Suprapubic skin (tissue), 4 donors: ENCODE data around the gene ZNF496. TPM values are rescaled to one million over a fixed set of nuclear protein-coding genes. Genes with fewer than 3 reads are reported as not detected.
"Not testable (repeated sequence)": the region's sequence is repeated elsewhere in the genome, so short reads cannot be mapped to it uniquely, and the experiment has no call there.

Experiments used
- DNase-seq, 2 donors: peaks; one replicate each; pipeline ENCODE4 v3.0.0-alpha.2; 2019; ENCODE audit warnings: low spot score in 2 of 2
- H3K27ac ChIP-seq: fragments of 200-600 bp; sonication (generic); one replicate; pipeline ENCODE4 v1.5.1; 2019
- H3K27me3 ChIP-seq: fragments of 200-600 bp; sonication (generic); one replicate; pipeline ENCODE4 v1.5.1; 2019
- H3K36me3 ChIP-seq: fragments of 200-600 bp; sonication (generic); one replicate; pipeline ENCODE4 v1.5.1; 2019
- H3K4me1 ChIP-seq: fragments of 200-600 bp; sonication (generic); one replicate; pipeline ENCODE4 v1.5.1; 2019
- H3K4me3 ChIP-seq: fragments of 200-600 bp; sonication (generic); one replicate; pipeline ENCODE4 v1.5.1; 2019; ENCODE audit warnings: mild to moderate bottlenecking
- H3K9me3 ChIP-seq: fragments of 200-600 bp; sonication (generic); one replicate; pipeline ENCODE4 v1.5.1; 2019
- EP300 ChIP-seq: sonication (generic); formaldehyde crosslinking; IDR thresholded peaks from one replicate; pipeline ENCODE4 v1.6.1; 2017; ENCODE audit warnings: antibody characterized with exemption
- POLR2A ChIP-seq, 2 donors: fragments of 450-650 bp; IDR thresholded peaks; one replicate each; pipeline ENCODE4 v1.6.1; 2017; ENCODE audit warnings: antibody characterized with exemption in 2 of 2, mild to moderate bottlenecking in 2 of 2, moderate library complexity in 2 of 2
- POLR2AphosphoS5 ChIP-seq, 3 donors: sonication (generic); formaldehyde crosslinking; IDR thresholded peaks; one replicate each; pipeline ENCODE4 v1.6.1; 2017; ENCODE audit warnings: antibody characterized with exemption in 3 of 3
- WGBS: methylation state at CpG from one replicate; pipeline ENCODE4 v1.1.5; 2018; 5-methylcytosine and 5-hydroxymethylcytosine counted together
- total RNA-seq, 4 donors: library from RNA; depleted of rRNA; stranded (reverse); fragments of >200 nt; gene quantifications; one replicate each; pipeline ENCODE4 v1.1.0, GENCODE V29; 2016
- TF ChIP-seq, protein P1 (sequence below), 2 donors: fragments of 200-600 bp in 1 of 2; fragments of 450-650 bp in 1 of 2; sonication (generic) in 1 of 2; IDR thresholded peaks; one replicate each; pipeline ENCODE4 v1.5.1; 2016 to 2019; ENCODE audit warnings: antibody characterized with exemption in 2 of 2, mild to moderate bottlenecking in 1 of 2, moderate library complexity in 1 of 2

The ZNF496 gene
- total RNA-seq, 4 donors from 2014 or later, result 17.5 to 45.7 (median 21.2) TPM

- Histone ChIP-seq H3K27ac (no peak overlapping the region), H3K9me3 (no peaks in the 10 kb centered on the region), H3K4me1 (peaks cover 7% of the 10 kb centered on the region), H3K4me3 (no peak overlapping the region), H3K36me3 (no peaks in the 10 kb centered on the region), H3K27me3 (no peaks in the 10 kb centered on the region)
- no peak for TF ChIP-seq EP300
- no peak for TF ChIP-seq POLR2A (IDR thresholded peaks at IDR 0.05)
- DNase-seq, result no peak
- 39% methylated on average over 7 of the region's 7 CpGs for WGBS
Observed at GRCh38 chr1:247357052-247357780, 25.5 kb upstream of the ZNF496 start.

GRCh38 chr1:247355160-247355559, 23.5 kb upstream of the ZNF496 start:
- 78% methylated on average over 1 of the region's 1 CpG for WGBS
- H3K4me3 ChIP-seq, DNase-seq, H3K27me3 ChIP-seq, H3K4me1 ChIP-seq, H3K36me3 ChIP-seq, H3K27ac ChIP-seq, H3K9me3 ChIP-seq: not testable (repeated sequence)

- no peak for DNase-seq
- peaks cover 4% of the 10 kb centered on the region for H3K27me3 ChIP-seq
- no peak overlapping the region for H3K27ac ChIP-seq
- WGBS, result 96% methylated on average over 3 of the region's 3 CpGs
- H3K9me3 ChIP-seq, result no peaks in the 10 kb centered on the region
- H3K4me3 ChIP-seq, result no peak overlapping the region
- TF ChIP-seq, protein P1, sequence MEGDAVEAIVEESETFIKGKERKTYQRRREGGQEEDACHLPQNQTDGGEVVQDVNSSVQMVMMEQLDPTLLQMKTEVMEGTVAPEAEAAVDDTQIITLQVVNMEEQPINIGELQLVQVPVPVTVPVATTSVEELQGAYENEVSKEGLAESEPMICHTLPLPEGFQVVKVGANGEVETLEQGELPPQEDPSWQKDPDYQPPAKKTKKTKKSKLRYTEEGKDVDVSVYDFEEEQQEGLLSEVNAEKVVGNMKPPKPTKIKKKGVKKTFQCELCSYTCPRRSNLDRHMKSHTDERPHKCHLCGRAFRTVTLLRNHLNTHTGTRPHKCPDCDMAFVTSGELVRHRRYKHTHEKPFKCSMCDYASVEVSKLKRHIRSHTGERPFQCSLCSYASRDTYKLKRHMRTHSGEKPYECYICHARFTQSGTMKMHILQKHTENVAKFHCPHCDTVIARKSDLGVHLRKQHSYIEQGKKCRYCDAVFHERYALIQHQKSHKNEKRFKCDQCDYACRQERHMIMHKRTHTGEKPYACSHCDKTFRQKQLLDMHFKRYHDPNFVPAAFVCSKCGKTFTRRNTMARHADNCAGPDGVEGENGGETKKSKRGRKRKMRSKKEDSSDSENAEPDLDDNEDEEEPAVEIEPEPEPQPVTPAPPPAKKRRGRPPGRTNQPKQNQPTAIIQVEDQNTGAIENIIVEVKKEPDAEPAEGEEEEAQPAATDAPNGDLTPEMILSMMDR (IDR thresholded peaks at IDR 0.05), result no peak
- TF ChIP-seq EP300, result no peak
- TF ChIP-seq POLR2AphosphoS5 (IDR thresholded peaks at IDR 0.05), result no peak
- no peaks in the 10 kb centered on the region for H3K36me3 ChIP-seq
- peaks cover 10% of the 10 kb centered on the region for H3K4me1 ChIP-seq
Observed at GRCh38 chr1:247352175-247352574, 20.5 kb upstream of the ZNF496 start.

DNA sequence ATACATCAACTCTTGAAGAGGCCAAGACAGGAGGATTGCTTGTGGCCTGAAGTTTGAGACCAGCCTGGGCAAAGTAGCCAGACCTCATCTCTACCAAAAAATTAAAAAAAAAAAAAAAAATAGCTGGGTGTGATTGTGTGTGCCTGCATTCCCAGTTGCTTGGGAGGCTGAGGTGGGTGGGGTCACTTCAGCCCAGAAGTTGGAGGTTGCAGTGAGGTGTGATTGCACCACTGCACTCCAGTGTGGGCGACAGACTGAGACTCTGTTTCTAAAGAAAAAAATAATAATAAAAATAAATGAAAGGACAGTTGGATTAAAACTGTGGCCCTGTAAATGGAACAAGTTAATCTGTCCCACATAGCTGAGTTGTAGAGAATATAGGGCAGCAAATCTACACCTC, 18.9 kb upstream of the ZNF496 start:
- no peak overlapping the region for H3K4me3 ChIP-seq
- no peaks in the 10 kb centered on the region for H3K36me3 ChIP-seq
- H3K27ac ChIP-seq, result no peak overlapping the region
- no peaks in the 10 kb centered on the region for H3K9me3 ChIP-seq
- no peak for DNase-seq
- peaks cover 4% of the 10 kb centered on the region for H3K27me3 ChIP-seq
- WGBS, result 74% methylated on average over 1 of the region's 1 CpG
- H3K4me1 ChIP-seq, result peaks cover 7% of the 10 kb centered on the region
- TF ChIP-seq, protein P1 (IDR thresholded peaks at IDR 0.05), result no peak
- TF ChIP-seq POLR2AphosphoS5 (IDR thresholded peaks at IDR 0.05), result no peak
- TF ChIP-seq EP300, result no peak
- TF ChIP-seq POLR2A (IDR thresholded peaks at IDR 0.05), result no peak

DNA sequence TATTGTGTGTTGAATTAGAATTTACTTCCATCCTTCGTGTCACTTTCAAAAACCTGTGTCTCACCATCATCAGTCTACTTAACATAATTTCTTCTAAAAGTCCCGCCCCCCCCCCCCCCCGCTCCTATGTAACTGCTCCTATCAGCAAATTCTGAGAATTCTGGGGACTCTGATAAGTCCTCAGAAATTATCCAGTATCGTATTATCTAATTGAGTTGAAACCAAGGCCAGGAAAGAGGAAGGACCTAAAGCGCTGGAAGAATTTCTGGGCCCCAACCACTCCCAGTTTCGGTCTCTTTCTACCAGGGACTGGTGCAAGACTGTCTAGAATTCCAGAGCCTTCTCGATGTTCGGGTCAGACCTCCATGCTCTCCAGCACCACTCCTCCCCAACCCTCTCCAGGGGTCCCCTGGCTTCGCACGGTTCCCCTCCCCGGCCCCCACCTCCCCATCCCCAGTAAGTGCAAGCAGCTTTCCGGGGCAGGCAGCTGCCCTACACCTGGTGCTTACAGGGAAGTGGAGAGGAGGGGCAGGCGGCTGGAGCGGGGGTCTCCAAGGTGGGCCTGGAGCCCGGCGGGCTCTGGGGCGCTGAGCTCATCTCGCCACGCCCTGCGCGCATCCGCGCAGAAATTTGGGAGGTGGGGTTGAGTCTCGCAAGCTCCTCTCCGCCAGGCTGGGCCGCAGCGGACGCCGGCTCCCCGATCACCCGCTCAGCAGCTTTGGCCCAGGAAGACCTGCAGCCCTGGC, 16.0 kb upstream of the ZNF496 start:
- H3K4me3 ChIP-seq, result peak overlapping the region; percentile 4
- H3K27ac ChIP-seq, result no peak overlapping the region
- WGBS, result 18% methylated on average over 19 of the region's 31 CpGs
- TF ChIP-seq, protein P1 (IDR thresholded peaks at IDR 0.05), result no peak
- TF ChIP-seq EP300 (no peak), POLR2A (IDR thresholded peaks at IDR 0.05) (no peak), POLR2AphosphoS5 (IDR thresholded peaks at IDR 0.05) (no peak)
- no peak for DNase-seq
- H3K4me1 ChIP-seq, result peaks cover 7% of the 10 kb centered on the region
- H3K27me3 ChIP-seq, result peaks cover 4% of the 10 kb centered on the region
- no peaks in the 10 kb centered on the region for H3K9me3 ChIP-seq
- no peaks in the 10 kb centered on the region for H3K36me3 ChIP-seq

DNA sequence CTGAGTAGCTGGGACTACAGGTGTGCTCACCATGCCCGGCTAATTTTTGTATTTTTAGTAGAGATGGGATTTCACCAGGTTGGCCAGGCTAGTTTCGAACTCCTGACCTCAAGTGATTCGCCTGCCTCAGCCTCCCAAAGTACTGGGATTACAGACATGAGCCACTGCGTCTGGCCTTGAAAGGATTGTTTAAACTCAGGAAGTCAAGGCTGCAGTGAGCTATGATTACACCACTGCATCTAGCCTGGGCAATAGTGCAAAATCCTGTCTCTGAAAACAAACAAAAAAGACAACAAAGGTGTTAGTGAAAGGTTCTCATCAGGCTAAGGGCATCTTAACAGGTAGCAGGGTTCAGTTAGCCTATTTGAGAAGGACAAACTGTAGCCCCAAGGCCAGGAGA, 14.2 kb upstream of the ZNF496 start:
- peaks cover 7% of the 10 kb centered on the region for H3K4me1 ChIP-seq
- TF ChIP-seq, protein P1 (IDR thresholded peaks at IDR 0.05), result no peak
- TF ChIP-seq POLR2AphosphoS5 (IDR thresholded peaks at IDR 0.05) (no peak), EP300 (no peak), POLR2A (IDR thresholded peaks at IDR 0.05) (no peak)
- H3K36me3 ChIP-seq, result no peaks in the 10 kb centered on the region
- H3K27ac ChIP-seq, result no peak overlapping the region
- 88% methylated on average over 4 of the region's 4 CpGs for WGBS
- H3K4me3 ChIP-seq, result no peak overlapping the region
- H3K9me3 ChIP-seq, result no peaks in the 10 kb centered on the region
- H3K27me3 ChIP-seq, result peaks cover 4% of the 10 kb centered on the region
- DNase-seq, result no peak
